ENCODE results near the gene TSPAN31.

TSPAN31 gene

GRCh38 chr12:57797933-57798332 lies 53.1 kb downstream of the TSPAN31 start:
- Histone ChIP-seq H2AFZ (ENCODE audit: low read length) (no peak overlapping the region), H3K79me2 (ENCODE audit: insufficient read depth, low read length) (no peaks in the 10 kb centered on the region), H3K4me2 (ENCODE audit: low read length) (no peak overlapping the region), H3K27me3 (ENCODE audit: insufficient read depth, low read length) (no peaks in the 10 kb centered on the region), H3K27ac (ENCODE audit: low read depth, low read length, poor library complexity, severe bottlenecking) (no peak overlapping the region), H3K9me2 (ENCODE audit: low read depth, low read length) (no peaks in the 10 kb centered on the region), H4K20me1 (ENCODE audit: insufficient read depth, low read length) (no peaks in the 10 kb centered on the region), H3K4me3 (ENCODE audit: low read depth, low read length, poor library complexity, severe bottlenecking) (no peak overlapping the region), H3K9ac (ENCODE audit: low read length) (no peak overlapping the region), H3F3A (ENCODE audit: insufficient read depth, low read length) (no peaks in the 10 kb centered on the region), H3K36me3 (ENCODE audit: insufficient read depth, low read length) (peaks cover 52% of the 10 kb centered on the region), H3K4me1 (ENCODE audit: insufficient read depth, low read length, severe bottlenecking) (no peaks in the 10 kb centered on the region), H3K9me3 (ENCODE audit: low read length) (no peaks in the 10 kb centered on the region)
- TF ChIP-seq CTCF (IDR thresholded peaks at IDR 0.05; ENCODE audit: low read length): no peak
- TF ChIP-seq EZH2 (IDR thresholded peaks at IDR 0.05; ENCODE audit: borderline replicate concordance, low read length): no peak
